ENCODE results near the gene PDE6G. TPM values are rescaled to one million over a fixed set of nuclear protein-coding genes. Genes with fewer than 3 reads are reported as not detected.

The PDE6G gene
- total RNA-seq, 4 donors from 2014 or later: 2.1 TPM; not detected in 3

GRCh38 chr17:81691196-81691595 is 34.9 kb upstream of the PDE6G start:
- no peaks in the 10 kb centered on the region for H3K9me3 ChIP-seq
- H3K36me3 ChIP-seq: no peaks in the 10 kb centered on the region
- no peak overlapping the region for H3K27ac ChIP-seq
- TF ChIP-seq, protein P1, sequence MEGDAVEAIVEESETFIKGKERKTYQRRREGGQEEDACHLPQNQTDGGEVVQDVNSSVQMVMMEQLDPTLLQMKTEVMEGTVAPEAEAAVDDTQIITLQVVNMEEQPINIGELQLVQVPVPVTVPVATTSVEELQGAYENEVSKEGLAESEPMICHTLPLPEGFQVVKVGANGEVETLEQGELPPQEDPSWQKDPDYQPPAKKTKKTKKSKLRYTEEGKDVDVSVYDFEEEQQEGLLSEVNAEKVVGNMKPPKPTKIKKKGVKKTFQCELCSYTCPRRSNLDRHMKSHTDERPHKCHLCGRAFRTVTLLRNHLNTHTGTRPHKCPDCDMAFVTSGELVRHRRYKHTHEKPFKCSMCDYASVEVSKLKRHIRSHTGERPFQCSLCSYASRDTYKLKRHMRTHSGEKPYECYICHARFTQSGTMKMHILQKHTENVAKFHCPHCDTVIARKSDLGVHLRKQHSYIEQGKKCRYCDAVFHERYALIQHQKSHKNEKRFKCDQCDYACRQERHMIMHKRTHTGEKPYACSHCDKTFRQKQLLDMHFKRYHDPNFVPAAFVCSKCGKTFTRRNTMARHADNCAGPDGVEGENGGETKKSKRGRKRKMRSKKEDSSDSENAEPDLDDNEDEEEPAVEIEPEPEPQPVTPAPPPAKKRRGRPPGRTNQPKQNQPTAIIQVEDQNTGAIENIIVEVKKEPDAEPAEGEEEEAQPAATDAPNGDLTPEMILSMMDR (IDR thresholded peaks at IDR 0.05): no peak
- TF ChIP-seq POLR2A (IDR thresholded peaks at IDR 0.05): no peak
- no peaks in the 10 kb centered on the region for H3K27me3 ChIP-seq
- no peak overlapping the region for H3K4me3 ChIP-seq
- DNase-seq: no peak
- intact Hi-C loops (cut with DNase I; ENCODE audit: low total_unique reads): no loop called here
- no peaks in the 10 kb centered on the region for H3K4me1 ChIP-seq

- H3K27ac ChIP-seq: no peak overlapping the region
- no peak for DNase-seq
- TF ChIP-seq POLR2A (IDR thresholded peaks at IDR 0.05): no peak
- TF ChIP-seq, protein P1 (IDR thresholded peaks at IDR 0.05): no peak
- no peaks in the 10 kb centered on the region for H3K9me3 ChIP-seq
- intact Hi-C loops (cut with DNase I; ENCODE audit: low total_unique reads): no loop called here
- H3K27me3 ChIP-seq: no peaks in the 10 kb centered on the region
- H3K36me3 ChIP-seq: no peaks in the 10 kb centered on the region
- H3K4me1 ChIP-seq: no peaks in the 10 kb centered on the region
- no peak overlapping the region for H3K4me3 ChIP-seq
These were observed 34.2 kb upstream of the PDE6G start for GRCh38 chr17:81690549-81690948.

DNA sequence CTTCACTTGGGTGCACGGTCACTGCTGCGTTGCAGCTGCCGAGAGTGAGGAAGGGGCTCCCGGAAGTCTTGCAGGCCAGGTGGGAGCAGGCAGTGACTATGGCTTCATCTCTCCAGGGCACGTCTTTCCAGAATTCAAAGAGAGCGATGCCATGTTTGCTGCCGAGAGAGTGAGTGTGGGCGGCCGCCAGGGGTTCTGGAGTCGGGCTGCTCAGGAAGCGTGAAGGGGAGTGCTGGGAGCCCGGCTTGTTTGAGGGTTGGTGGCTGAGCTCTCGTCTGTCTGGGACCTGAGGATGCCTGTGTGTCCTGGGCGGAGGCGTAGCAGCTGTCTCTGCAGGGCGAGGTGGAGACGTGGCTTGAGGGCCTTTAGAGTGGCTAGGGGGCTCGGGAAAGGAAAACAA is 33.7 kb upstream of the PDE6G start:
- Histone ChIP-seq H3K9me3 (no peaks in the 10 kb centered on the region), H3K36me3 (no peaks in the 10 kb centered on the region), H3K4me3 (no peak overlapping the region), H3K4me1 (peaks cover 2 to 5% of the 10 kb centered on the region in 2 donors), H3K27me3 (no peaks in the 10 kb centered on the region), H3K27ac (no peak overlapping the region)
- intact Hi-C loops (cut with DNase I; ENCODE audit: low total_unique reads): no loop called here
- TF ChIP-seq POLR2A (IDR thresholded peaks at IDR 0.05): no peak
- TF ChIP-seq, protein P1 (IDR thresholded peaks at IDR 0.05): no peak
- no peak for DNase-seq

DNA sequence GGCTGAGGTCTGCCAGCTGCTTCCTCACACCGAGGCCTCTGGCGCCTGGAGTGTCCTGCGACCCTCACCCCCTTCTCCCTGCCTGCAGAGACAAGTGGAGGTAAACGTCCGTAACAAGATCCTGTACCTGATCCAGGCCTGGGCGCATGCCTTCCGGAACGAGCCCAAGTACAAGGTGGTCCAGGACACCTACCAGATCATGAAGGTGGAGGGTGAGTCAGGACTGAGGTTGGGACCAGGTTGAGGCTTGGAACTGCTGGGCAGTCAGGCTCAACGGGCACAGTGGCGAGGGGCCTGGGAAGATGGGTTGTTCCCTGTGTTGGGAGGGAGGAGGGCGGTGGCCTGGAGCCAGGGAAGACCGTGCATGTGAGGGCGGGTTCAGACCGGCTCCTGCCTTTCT is 32.3 kb upstream of the PDE6G start:
- H3K4me1 ChIP-seq: peaks cover 7 to 12% of the 10 kb centered on the region in 2 donors
- intact Hi-C loops (cut with DNase I; ENCODE audit: low total_unique reads): no loop called here
- H3K27ac ChIP-seq: no peak overlapping the region
- H3K9me3 ChIP-seq: no peaks in the 10 kb centered on the region
- H3K27me3 ChIP-seq: no peaks in the 10 kb centered on the region
- H3K4me3 ChIP-seq: no peak overlapping the region
- DNase-seq: no peak
- TF ChIP-seq, protein P1 (IDR thresholded peaks at IDR 0.05): no peak
- TF ChIP-seq POLR2A (IDR thresholded peaks at IDR 0.05): no peak
- H3K36me3 ChIP-seq: no peaks in the 10 kb centered on the region

DNA sequence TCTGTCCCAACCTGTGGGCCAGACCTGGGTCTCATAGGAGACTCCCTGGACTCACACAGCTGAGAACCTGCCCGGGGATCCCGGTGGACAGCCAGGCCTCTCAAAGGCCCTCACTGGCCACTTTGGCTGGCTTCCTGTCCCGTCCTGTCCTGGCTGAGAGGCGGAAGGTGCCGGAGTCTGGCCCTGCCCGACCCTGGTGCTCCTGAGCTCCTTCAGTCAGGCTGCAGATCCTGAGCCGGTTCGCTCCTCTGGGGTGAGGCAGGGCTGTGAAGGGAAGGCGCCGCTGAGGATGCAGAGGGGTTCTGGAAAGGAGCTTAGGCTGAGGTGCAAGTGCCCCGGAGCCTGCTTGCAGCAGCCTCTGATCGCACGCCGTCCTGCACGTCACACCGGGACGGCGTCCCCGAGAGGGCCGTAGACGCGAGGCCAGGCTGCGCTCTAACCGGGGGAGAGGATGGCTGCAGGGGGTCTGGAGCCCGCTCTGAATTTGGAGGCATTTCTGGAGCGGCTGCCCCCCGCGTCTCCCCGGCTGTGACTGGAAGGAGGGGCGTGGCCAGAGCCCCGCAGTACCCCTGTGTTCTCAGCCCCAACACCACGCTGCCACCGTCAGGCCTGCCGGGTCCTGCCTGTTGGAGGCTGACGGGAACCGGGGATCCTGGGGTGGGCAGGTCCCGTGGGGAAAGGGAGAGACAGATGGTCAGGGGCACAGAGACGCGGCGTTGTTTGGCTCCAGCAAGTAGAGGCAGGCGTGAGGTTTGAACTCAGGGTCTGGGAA is 31.6 kb upstream of the PDE6G start:
- Histone ChIP-seq H3K36me3 (no peaks in the 10 kb centered on the region), H3K9me3 (no peaks in the 10 kb centered on the region), H3K4me1 (peaks cover 7 to 14% of the 10 kb centered on the region in 2 donors), H3K4me3 (no peak overlapping the region), H3K27ac (no peak overlapping the region), H3K27me3 (no peaks in the 10 kb centered on the region)
- intact Hi-C loops (cut with DNase I; ENCODE audit: low total_unique reads): no loop called here
- DNase-seq: no peak
- TF ChIP-seq, protein P1 (IDR thresholded peaks at IDR 0.05): no peak

All from uterus (tissue), 4 donors.